Measurements from ENCODE around the gene CRYGS.

CRYGS gene

DNA sequence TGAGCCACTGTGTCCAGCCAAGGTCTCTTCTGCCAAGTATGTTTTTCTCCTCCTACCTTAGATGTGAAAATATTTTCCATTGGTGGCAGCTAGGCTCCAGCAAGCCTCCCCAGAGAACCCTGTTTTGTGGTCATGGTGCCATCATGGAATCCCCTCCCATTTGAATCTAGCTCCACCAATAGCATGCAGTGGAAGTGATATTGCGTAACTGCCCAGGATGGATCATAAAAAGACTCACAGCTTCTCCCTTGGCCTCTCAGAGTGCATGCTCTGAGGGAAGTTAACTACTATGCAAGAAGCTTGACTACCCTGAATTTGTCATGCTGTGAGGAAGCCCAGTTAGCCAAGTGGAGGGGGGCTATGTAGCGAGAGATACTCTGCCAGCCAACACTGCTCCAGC lies 27.5 kb downstream of the CRYGS start:
- Histone ChIP-seq H3K79me2 (ENCODE audit: low read length) (no peaks in the 10 kb centered on the region), H3K36me3 (replicated peaks; ENCODE audit: insufficient read depth, low read length) (no peaks in the 10 kb centered on the region), H3K4me3 (ENCODE audit: low read length) (no peak overlapping the region), H3K9me3 (replicated peaks; ENCODE audit: insufficient read depth, low read length) (no peaks in the 10 kb centered on the region), H3K4me2 (ENCODE audit: low read depth, low read length) (no peak overlapping the region), H4K20me1 (ENCODE audit: insufficient read depth, low read length) (no peaks in the 10 kb centered on the region), H3K9ac (ENCODE audit: low read length) (no peak overlapping the region), H3K27me3 (replicated peaks; ENCODE audit: insufficient read depth, low read length) (no peaks in the 10 kb centered on the region), H3F3A (ENCODE audit: insufficient read depth, low read length) (no peaks in the 10 kb centered on the region), H3K27ac (ENCODE audit: low read length) (no peak overlapping the region), H3K9me2 (replicated peaks; ENCODE audit: insufficient read depth, low read length) (no peaks in the 10 kb centered on the region), H2AFZ (ENCODE audit: low read length) (no peak overlapping the region), H3K4me1 (ENCODE audit: low read length) (no peaks in the 10 kb centered on the region)
- no peak for TF ChIP-seq EZH2 (optimal IDR thresholded peaks at IDR 0.05; ENCODE audit: low read depth, low read length)
- no peak for DNase-seq

DNA sequence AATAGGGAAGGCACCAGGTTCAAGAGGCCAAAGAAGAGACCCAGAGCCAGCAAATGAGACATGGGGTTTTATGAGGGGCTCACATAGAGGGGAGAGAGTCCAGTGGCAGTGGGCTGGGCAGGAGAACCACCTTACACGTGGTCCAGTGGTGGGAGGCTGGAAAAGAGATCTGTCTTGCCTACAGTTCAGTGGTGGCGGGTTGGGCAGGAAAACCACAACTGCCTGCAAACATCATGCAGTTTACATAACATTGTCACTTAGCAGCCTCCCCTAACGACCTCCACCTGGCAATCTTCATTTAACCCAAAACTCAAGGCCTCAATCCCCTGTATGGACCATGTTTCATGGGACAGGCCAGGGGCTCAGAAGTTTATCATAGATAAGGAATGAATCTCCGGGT lies 29.1 kb downstream of the CRYGS start:
- Histone ChIP-seq H3K9me3 (replicated peaks; ENCODE audit: insufficient read depth, low read length) (no peaks in the 10 kb centered on the region), H3K9ac (ENCODE audit: low read length) (no peak overlapping the region), H3K36me3 (replicated peaks; ENCODE audit: insufficient read depth, low read length) (no peaks in the 10 kb centered on the region), H3K27ac (ENCODE audit: low read length) (no peak overlapping the region), H3K4me1 (ENCODE audit: low read length) (no peaks in the 10 kb centered on the region), H3K27me3 (replicated peaks; ENCODE audit: insufficient read depth, low read length) (no peaks in the 10 kb centered on the region), H3K4me2 (ENCODE audit: low read depth, low read length) (no peak overlapping the region), H4K20me1 (ENCODE audit: insufficient read depth, low read length) (no peaks in the 10 kb centered on the region), H3K4me3 (ENCODE audit: low read length) (no peak overlapping the region), H3K79me2 (ENCODE audit: low read length) (no peaks in the 10 kb centered on the region), H2AFZ (ENCODE audit: low read length) (no peak overlapping the region), H3F3A (ENCODE audit: insufficient read depth, low read length) (no peaks in the 10 kb centered on the region), H3K9me2 (replicated peaks; ENCODE audit: insufficient read depth, low read length) (no peaks in the 10 kb centered on the region)
- no peak for DNase-seq
- TF ChIP-seq EZH2 (optimal IDR thresholded peaks at IDR 0.05; ENCODE audit: low read depth, low read length) (no peak), EZH2phosphoT487 (IDR thresholded peaks at IDR 0.05; ENCODE audit: low read length) (no peak)
- TF ChIP-seq, protein P1, sequence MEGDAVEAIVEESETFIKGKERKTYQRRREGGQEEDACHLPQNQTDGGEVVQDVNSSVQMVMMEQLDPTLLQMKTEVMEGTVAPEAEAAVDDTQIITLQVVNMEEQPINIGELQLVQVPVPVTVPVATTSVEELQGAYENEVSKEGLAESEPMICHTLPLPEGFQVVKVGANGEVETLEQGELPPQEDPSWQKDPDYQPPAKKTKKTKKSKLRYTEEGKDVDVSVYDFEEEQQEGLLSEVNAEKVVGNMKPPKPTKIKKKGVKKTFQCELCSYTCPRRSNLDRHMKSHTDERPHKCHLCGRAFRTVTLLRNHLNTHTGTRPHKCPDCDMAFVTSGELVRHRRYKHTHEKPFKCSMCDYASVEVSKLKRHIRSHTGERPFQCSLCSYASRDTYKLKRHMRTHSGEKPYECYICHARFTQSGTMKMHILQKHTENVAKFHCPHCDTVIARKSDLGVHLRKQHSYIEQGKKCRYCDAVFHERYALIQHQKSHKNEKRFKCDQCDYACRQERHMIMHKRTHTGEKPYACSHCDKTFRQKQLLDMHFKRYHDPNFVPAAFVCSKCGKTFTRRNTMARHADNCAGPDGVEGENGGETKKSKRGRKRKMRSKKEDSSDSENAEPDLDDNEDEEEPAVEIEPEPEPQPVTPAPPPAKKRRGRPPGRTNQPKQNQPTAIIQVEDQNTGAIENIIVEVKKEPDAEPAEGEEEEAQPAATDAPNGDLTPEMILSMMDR (IDR thresholded peaks at IDR 0.05; ENCODE audit: low read length) = no peak

DNA sequence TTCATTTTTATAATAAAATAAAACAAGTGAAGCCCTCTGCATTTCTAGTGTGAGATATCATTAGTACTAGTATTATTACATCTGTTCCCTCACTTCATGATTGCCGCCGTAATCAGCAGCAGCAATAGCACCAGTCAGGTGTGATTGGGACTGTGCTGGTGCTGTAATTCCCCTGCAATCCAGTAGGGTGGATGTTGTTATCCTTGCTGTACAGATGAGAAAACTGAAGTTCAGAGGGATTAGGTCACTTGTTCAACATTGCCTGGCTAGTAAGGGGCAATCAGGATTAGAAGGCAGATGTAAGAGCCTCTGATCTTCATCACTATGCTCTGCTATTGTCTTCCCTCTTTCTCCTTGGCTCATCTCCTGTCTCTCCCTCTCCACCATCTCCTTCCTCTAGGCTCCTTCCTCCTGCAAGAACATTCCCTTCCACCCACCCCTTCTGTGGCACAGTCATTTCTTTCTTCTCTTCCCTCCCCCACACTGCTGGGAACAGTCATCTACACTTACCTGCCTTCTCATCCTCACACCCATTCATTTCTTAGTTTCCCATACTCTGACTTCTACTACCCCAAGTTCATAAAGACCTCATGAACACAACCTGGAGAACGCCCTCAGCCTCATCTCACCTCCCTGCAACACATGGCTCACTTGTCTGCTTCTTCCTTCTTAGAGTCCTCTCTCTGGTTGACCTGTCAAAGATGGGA lies 29.7 kb downstream of the CRYGS start:
- Histone ChIP-seq H3K27ac (ENCODE audit: low read length) (no peak overlapping the region), H2AFZ (ENCODE audit: low read length) (no peak overlapping the region), H3K79me2 (ENCODE audit: low read length) (no peaks in the 10 kb centered on the region), H3K9me3 (replicated peaks; ENCODE audit: insufficient read depth, low read length) (no peaks in the 10 kb centered on the region), H3F3A (ENCODE audit: insufficient read depth, low read length) (no peaks in the 10 kb centered on the region), H3K4me3 (ENCODE audit: low read length) (no peak overlapping the region), H3K4me1 (ENCODE audit: low read length) (no peaks in the 10 kb centered on the region), H3K36me3 (replicated peaks; ENCODE audit: insufficient read depth, low read length) (no peaks in the 10 kb centered on the region), H3K27me3 (replicated peaks; ENCODE audit: insufficient read depth, low read length) (no peaks in the 10 kb centered on the region), H4K20me1 (ENCODE audit: insufficient read depth, low read length) (no peaks in the 10 kb centered on the region), H3K9me2 (replicated peaks; ENCODE audit: insufficient read depth, low read length) (no peaks in the 10 kb centered on the region), H3K9ac (ENCODE audit: low read length) (no peak overlapping the region), H3K4me2 (ENCODE audit: low read depth, low read length) (no peak overlapping the region)
- TF ChIP-seq, protein P1 (IDR thresholded peaks at IDR 0.05; ENCODE audit: low read length) = peak; percentile 48
- TF ChIP-seq EZH2phosphoT487 (IDR thresholded peaks at IDR 0.05; ENCODE audit: low read length) = no peak
- no peak for TF ChIP-seq EZH2 (optimal IDR thresholded peaks at IDR 0.05; ENCODE audit: low read depth, low read length)
- DNase-seq = no peak

DNA sequence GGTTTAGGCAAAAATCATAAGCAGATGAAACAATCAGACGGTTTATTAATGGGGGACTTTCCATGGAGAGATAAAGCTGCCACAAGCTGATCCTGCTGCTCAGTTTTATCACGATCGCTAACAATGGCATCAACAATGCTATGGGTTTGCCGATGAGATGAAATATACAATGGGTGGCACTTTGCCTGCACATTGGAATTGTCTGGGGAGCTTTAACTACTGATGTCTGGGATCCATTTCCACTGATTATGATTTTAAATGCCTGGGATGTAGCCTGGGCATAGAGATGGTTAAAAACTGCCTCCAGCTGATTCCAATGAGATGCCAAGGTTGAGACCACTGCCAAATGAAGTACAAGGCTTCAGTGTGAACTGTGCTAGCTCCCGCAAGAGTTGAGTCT lies 30.8 kb downstream of the CRYGS start:
- no peaks in the 10 kb centered on the region for H3K4me1 ChIP-seq (ENCODE audit: low read length)
- no peak overlapping the region for H3K9ac ChIP-seq (ENCODE audit: low read length)
- no peaks in the 10 kb centered on the region for H3K27me3 ChIP-seq (replicated peaks; ENCODE audit: insufficient read depth, low read length)

More for the DNA sequence above, 30.8 kb downstream of the CRYGS start:
- no peaks in the 10 kb centered on the region for H3K36me3 ChIP-seq (replicated peaks; ENCODE audit: insufficient read depth, low read length)
- H3F3A ChIP-seq (ENCODE audit: insufficient read depth, low read length) = no peaks in the 10 kb centered on the region
- no peaks in the 10 kb centered on the region for H3K9me2 ChIP-seq (replicated peaks; ENCODE audit: insufficient read depth, low read length)
- DNase-seq = no peak
- no peak overlapping the region for H3K4me2 ChIP-seq (ENCODE audit: low read depth, low read length)
- H3K9me3 ChIP-seq (replicated peaks; ENCODE audit: insufficient read depth, low read length) = no peaks in the 10 kb centered on the region
- H3K27ac ChIP-seq (ENCODE audit: low read length) = no peak overlapping the region
- H2AFZ ChIP-seq (ENCODE audit: low read length) = no peak overlapping the region
- no peak overlapping the region for H3K4me3 ChIP-seq (ENCODE audit: low read length)
- TF ChIP-seq EZH2phosphoT487 (IDR thresholded peaks at IDR 0.05; ENCODE audit: low read length) (no peak), EZH2 (optimal IDR thresholded peaks at IDR 0.05; ENCODE audit: low read depth, low read length) (no peak)
- TF ChIP-seq, protein P1 (IDR thresholded peaks at IDR 0.05; ENCODE audit: low read length) = no peak
- no peaks in the 10 kb centered on the region for H4K20me1 ChIP-seq (ENCODE audit: insufficient read depth, low read length)
- H3K79me2 ChIP-seq (ENCODE audit: low read length) = no peaks in the 10 kb centered on the region

All from MM.1S (cell line).